GM19467 (cell line): ENCODE results near the gene TCEAL4.
A peak's percentile ranks its signal among the peaks of the same experiment; 100 is the strongest.

ENCODE experiments used
- ATAC-seq: cut with Tn5 transposase; IDR thresholded peaks from one replicate; pipeline ENCODE4 v1.9.1; 2021; ENCODE audit warnings: mild to moderate bottlenecking, moderate library complexity; ENCODE audit not compliant: unreplicated experiment

The TCEAL4 gene

DNA sequence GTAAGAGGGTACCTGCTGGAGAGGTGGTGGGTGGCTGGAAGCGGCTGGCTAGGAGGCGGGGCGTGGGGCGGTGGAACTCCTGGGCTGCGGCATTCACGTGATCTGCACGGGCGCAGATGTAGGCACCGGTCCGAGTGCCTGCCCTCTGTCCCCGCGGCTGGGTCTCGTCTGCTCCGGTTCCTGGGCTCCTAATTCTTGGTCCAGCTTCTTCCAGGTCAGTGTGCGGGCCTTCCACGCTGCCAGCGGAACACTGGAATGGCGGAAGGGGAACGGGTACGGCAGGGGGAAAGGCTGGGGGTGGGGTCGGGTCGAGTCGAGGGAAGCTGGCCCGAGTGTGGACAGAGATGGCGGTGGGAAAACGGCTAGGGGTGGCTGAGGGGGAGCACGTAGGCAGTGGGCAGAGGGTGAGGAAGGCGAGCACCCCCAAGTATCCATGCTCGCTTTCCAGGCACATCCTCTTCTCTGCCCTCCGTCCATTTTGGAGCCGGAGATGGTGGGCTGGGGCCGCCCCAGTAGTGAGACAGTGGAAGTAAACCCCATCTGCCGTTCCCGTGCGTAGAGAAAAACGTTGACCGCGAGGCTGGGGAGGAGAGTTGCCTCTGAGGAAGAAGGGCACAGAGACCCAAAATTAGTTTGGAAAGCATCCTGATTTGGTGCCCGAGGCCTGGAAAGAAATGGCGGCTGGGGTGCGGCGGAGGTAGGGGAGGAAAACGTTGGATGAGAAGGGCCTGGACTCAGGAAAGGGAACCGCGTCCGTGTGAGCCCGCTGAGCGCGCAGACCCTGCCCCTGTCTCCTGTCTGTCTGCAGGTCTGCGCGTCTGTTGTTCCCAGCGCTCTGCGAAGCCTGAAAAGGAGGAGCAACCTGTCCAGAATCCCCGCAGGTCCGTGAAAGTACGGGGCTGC is at the start of gene TCEAL4:
Gene TCEAL4, plus strand, starts transcription at position 105 of the 903 bp plus-strand sequence. CDS start 1,161 bp downstream, outside the sequence.
- peak; percentile 76 for ATAC-seq

DNA sequence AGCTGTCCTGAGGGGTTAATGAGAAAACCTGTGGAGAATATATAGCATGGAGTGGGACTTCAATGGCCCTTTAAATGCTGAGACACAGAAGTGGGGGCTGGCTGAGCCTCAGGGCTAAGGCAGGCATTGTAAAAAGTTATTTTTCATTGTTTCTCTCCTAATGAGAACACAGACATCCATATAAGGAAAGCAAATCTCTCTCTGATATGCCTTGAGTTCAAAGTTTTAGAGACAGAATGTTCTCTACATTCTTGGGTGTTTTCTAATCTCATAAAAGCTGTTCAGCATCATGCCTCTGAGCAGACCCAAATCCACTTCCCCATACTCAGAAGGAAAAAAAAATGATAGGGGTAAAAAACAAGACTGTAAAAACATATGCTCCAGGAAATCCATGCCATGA is 49.2 kb upstream of the TCEAL4 start:
- no peak for ATAC-seq

DNA sequence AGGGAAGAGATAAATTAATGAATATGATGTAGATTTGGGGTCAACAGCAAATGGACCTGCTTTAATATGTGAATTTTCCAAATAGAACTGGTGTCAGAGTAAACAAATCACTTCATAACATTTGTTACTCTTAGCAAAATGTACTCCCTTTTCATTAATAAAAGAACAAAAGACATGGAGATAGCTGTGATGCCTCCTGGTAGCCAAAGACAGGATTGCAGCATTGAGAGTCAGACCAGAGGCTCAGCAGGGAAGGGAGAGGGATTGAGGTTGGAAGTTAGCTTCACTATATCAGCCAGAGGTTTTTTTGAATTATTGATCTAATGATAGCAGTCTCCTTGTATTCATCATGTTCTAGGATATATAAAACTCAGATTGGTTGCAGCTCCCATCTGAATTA is 48.6 kb upstream of the TCEAL4 start:
- no peak for ATAC-seq

DNA sequence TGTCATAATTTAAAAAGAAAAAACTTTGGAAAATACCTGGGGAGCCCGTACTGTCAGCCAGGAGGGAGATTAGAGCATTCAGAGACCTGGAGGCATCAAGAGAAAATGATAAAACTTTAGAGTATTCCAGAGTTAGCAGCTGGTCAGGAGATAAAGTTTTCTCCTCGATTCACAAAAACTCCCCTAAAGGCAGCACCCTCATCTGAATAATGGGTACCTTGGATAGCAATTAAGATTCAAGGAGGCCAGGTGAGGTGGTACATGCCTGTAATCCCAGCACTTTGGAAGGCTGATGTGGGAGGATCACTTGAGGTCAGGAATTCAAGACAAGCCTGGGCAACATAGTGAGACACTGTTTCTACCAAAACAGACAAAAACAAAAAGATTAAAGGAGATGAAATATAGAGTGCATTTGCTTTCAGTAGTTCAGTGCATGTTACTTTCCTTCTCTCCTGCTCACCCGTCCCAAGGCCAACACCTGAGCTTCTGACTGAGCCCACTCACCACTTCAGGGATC is 47.4 kb upstream of the TCEAL4 start:
- no peak for ATAC-seq

DNA sequence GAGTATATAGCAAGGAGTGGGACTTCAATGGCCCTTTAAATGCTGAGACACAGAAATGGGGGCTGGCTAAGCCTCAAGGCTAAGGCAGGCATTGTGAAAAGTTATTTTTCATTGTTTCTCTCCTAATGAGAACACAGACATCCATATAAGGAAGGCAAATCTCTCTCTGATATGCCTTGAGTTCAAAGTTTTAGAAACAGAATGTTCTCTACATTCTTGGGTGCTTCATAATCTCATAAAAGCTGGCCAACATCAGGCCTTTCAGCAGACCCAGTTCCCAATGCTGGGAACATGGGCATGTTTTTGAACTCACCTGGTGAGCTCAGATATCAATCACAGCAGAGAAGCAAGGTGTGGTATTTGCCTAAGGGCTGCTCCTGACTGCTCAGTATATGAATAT is 46.6 kb upstream of the TCEAL4 start:
- no peak for ATAC-seq

DNA sequence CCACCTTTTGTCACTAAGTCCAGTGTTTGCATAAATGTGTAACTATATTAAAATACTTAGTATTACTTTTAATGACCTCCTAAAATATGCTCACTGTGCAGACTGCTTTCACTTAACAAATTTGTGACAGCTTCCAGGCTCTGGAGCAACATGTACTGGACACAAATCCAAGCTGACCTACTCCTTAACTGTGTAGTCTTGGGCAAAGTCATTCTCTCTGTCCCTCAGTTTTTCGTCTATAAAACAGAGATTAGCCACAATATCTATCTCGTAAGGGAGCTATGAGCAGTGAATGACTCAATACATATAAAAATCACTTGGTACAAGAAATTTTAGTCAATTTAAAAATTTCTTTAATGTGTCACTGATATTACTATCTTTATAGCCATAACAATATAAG is 45.6 kb upstream of the TCEAL4 start:
- no peak for ATAC-seq

DNA sequence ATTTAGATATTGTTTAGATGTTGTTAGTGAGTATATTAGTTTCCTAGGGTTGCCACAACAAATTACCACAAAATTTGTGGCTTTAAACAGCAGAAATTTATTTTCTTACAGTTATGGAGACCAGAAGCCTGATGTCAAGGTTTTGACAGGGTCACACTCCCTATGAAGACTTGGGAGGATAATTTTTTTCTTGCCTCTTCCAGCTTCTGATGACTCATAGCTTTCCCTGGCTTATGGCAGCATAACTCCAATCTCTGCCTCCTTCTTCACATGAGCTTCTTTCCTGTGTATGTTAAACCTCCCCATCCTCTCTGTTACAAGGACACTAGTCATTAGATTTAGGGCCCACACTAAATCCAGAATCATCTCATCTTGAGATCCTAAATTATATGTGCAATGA is 45.2 kb upstream of the TCEAL4 start:
- ATAC-seq = no peak

DNA sequence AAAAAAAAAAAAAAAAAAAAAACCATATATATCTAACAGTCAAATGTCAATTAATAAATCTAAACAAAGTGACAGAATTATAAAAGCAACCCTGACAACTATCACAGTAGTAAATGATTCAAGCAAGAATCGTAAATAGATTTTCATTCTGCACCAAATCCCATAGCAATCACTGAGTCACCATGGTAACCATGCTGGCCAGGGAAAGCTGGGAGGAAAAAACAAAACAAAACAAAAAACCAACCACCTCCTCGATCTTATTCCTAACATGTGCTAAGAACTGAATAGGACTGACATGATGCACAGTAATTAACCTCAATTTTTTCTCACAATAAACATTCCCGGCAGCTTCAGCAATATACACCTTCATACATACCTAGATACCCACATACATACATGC is 35.4 kb upstream of the TCEAL4 start:
- no peak for ATAC-seq

DNA sequence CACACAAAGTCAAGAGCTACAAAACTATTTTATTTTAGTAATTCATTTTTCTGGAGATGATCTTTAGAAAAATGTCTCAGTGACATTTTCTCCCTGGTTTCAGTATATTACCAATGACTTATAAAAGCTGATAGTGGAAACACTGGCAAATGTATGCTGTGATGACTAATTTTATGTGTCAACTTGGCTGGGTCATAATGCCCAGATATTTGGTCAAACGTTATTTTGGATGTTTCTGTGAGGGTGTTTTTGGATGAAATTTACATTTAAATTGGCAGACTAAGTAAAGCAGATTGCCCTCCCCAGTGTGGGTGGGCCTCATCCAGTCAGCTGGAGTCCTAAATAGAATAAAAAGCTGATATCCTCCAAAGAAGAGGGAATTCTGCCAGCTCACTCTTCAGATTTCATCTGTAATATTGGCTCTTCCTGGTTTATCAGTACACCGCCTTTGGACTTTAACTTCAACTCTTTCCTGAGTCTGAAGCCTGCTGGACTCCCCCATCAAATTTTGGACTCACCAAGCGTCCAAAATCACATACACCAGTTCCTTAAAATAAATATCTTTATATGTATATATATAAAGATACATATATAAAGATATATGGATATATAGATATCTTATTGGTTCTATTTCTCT is 34.8 kb upstream of the TCEAL4 start:
- no peak for ATAC-seq

DNA sequence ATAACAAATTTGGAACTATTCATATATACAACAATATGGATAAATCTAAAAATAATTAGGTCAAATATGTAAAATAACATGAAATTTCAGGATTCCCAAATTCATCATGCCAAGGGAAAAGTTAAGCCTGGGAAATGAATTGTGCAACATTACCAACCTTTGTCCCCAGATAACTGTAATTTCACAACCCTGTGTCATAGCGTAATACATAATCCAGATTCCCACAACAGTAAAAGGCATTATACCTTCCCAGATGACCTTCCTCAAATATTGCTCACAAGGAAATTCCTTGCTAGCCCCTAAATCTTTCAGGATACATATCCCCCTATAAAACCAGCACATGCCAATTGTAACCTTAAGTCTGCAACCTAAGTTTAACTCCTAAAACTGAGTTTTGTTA is 33.1 kb upstream of the TCEAL4 start:
- ATAC-seq = no peak

DNA sequence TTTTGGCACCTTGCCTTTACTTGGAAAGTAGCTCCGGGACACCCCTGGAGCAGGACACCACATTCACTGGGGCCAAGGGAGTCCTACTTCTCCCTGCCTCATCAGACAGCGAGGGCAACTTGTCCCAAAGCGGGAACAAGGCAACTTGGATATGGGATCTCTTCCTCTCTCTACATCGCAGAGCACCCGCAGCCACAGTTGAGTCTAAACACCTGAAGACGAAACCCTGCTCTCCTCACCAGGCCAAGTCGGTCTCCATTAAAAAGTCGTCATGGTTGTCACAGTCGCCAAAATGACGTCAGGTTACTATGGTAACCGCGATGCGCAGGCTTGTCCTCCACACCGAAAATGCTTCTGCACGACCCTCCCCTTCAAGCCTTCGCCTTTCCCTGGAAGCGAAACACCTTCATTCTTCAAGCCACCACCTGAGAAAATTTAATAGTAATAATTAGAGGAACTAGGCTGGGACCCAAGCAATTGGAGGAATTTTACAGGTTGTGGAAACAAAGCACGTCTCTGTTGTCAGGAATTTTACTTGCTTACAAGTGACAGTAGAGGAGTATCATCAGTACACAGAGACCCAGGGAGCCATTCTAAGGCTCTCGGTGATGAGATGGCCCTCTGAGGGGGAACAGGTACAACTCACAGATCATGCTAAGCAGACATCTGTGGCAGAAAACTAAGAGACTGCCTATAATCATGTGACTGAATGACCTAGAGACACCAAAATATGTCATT is 30.5 kb upstream of the TCEAL4 start:
- ATAC-seq = peak; percentile 83

DNA sequence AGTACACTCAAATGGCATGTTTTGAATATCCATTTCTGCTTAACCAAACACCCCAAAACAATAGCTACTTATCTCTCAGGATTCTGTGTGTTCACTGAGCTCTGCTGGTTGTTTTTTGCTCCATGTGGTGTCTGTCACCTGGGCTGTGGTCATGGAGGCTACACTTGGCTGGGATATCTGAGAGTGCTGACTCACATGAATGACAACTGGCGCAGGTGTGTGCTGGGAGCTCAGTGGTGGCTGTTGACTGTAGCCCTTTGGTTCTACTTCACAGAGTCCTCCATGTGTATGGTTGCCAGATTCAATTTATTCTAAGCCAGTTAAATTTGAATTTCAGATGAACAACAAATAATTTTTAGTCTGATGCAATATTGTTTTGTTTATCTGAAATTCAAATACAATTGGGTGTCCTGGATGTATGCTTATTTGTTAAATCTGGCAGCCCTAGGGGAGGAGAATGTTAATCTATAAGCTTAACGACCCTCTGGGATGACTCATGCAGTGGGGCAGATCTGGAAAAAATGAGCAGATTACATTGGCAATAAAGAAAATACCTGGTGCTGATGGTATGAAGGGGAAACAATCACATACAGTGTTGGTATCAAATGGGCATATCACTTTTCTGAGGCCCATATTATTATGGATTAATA is 28.2 kb upstream of the TCEAL4 start:
- no peak for ATAC-seq

DNA sequence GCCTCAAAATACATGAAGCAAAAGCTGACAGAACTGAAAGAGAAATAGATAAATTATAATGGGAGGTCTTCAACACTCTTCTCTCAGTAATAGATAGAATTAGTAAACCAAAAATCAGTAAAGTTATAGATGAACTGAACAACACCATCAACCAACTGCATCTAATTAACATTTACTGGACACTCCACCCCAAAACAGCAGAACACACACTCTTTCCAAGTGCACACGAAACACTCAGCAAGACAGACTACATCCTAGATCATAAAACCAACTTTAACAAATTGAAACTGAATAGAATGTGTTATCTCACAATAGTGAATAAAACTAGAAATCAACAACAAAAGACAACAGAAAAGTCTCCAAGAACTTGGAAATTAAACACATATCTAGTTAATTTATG is 25.1 kb upstream of the TCEAL4 start:
- no peak for ATAC-seq

DNA sequence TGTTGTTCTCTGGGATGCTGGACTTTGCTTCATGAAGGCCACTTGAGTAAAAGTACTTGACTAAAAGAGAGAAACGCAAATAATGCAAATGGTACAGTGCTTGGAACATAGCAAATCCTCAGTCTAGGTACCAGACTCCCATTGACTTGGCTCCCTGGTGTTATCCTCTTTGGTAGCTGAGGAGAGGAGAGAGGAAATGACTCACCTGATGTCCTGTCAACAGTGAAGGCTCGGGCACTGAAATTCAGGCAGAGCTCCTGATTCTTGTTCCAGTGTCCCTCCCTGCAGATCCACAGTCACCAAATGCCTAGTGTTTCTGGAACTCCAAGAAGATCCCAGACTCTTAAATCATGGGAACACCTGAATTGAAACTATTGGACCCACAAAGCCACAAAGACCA is 22.5 kb upstream of the TCEAL4 start:
- ATAC-seq = no peak

DNA sequence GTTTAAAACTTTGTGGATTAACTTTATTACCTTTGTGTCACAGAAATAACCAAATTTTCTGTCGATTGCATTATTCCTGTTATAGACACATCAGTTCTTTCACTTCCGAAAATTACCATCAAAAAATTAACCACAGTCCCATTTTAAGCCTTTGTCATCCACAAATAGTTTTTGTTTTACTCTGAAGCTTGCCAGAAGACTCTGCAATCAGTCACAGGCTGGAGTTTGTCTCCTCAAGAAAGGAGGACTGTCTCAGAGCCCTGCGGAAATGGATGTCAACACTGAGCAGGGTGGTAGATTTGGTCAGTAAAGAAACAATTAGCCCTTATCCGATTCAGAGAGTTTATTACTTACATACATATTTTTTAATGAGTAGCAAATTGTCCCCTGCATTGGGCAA is 20.1 kb upstream of the TCEAL4 start:
- no peak for ATAC-seq

DNA sequence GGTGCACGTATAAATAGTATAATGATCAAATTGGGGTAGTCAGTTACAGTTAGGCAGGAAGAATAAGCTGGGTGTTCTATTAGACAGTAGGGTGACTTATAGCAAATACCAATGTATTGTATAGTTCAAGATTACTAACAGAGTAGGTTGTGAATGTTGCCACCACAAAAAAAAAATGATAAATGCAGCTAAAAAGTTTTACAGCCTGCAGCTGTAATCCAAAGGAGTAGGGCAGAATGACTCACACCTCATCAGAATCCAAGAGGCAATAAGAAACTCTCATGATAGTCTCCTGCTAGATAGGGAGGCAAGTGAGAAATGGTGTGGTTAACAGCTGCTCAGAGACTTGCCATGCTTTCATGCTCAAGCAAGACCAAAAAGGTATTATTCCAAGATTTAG is 19.6 kb upstream of the TCEAL4 start:
- no peak for ATAC-seq

DNA sequence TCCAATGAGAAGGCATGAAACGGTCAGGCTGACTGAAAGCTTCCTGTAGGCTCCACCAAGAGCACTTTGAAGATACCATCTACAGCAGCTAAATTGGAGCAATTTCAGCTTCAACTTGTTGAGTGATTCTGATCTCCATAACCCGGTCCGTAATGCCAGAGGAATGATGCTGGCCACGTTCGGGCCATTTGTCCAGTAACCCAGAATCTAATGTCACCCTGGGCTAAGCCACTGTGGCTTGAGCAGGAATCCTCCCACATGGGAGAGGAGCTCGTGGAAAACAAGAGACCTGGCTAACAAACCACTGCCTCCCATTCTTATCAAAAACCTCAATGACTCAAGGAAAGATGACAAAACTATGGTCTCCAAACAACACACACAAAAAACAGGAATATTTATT is 14.2 kb upstream of the TCEAL4 start:
- ATAC-seq = no peak

DNA sequence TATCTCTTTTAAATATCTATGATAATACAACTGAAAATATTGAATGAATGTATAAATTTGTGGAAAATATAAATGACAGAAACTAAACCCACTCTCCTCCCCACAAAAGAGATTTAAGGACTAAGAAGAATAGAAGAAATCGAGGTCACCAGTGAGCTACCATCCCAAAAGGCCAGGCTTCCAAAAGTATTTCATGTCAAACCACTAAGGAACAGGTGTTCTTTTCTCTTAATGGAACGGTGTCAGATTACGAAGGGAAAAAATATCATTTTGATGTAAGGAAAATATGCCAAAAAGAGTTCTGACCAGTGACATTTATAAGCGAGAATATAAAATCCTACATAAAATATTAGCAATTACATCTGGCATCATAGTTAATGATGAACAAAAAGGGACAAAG is 13.6 kb upstream of the TCEAL4 start:
- ATAC-seq = no peak

DNA sequence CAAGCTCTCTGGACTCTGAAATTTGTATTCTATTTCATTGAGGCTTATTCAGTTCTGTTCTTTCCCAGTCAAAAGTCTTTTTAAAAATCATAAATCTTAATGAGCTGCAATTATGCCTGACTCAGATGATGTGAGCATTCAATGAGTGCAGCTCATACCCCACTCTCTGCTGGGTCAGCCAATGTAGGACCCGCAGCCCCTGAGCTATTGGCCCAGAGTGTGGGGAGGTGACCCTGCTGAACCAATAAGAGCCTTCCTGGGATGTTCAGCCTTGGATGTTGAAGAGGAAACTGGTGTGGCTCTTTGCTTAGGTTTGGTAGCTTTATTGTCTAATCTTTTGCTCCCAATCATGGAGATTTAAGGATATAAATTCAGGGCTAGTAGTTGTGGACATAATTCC is 12.1 kb upstream of the TCEAL4 start:
- ATAC-seq = no peak

DNA sequence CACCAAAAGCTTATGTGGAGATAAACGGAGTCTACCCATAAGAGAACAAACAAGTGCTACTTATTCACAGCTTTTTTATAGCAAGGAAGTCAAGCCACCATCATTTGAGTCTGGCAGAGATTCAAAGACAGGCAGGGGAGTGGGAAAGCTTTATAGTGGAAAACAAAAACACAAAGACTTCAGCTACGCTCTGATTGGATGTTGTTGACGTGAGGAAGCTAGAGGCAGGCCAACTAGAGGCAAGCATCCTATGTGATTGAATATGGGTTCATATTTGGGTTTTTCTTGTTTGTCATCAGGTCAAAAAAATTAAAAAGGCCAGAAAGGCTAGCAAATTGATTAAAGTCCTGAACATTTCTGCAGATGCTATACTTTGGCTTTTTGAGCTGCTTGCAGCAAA is 719 bp upstream of the TCEAL4 start:
- ATAC-seq = no peak

DNA sequence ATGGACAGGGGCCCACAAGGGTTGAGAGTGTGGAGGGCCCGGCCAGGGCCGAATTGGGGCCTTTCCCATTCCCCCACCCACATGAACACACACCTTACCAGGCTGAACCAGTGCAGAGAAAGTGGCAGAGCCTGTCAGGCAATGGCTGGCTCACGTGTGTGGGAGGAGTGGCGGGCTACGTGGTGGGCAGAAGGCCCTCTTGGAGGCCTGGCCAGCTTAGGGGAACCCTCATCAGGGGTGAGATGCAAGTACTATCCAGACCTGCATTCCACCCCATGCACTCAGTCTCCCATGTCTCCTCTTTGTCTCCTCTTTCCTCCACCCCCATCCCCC is 965 bp downstream of the TCEAL4 start:
- ATAC-seq = peak; percentile 23
